ENCODE data around the gene CACNB2. TPM values are rescaled to one million over a fixed set of nuclear protein-coding genes. Genes with fewer than 3 reads are reported as not detected.

The CACNB2 gene
- total RNA-seq, 1 donor from 2014 or later = not detected

- H3K4me1 Mint-ChIP-seq = no peaks in the 10 kb centered on the region
- intact Hi-C loops (cut with micrococcal nuclease) = no loop called here
Observed at GRCh38 chr10:18478354-18478753, 338.1 kb downstream of the CACNB2 start.

DNA sequence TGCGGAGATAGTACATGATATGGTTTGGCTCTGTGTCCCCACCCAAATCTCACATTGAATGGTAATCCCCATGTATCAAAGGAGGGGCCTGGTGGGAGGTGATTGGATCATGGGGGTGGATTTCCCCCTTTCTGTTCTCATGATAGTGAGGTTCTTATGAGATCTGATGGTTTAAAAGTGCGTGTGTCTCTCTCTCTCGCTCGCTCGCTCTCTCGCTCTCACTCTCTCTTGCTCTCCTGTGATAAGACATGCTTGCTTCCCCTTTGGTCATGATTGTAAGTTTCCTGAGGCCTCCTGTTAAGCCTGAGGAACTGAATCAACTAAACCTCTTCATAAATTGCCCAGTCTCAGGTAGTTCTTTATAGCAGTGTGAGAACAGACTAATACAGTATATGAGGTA is 339.3 kb downstream of the CACNB2 start:
- ATAC-seq (ENCODE audit: low read depth) = no peak
- H3K4me1 Mint-ChIP-seq = no peaks in the 10 kb centered on the region
- intact Hi-C loops (cut with micrococcal nuclease) = no loop called here
- no peaks in the 10 kb centered on the region for H3K9me3 Mint-ChIP-seq
- no peak overlapping the region for H3K4me3 Mint-ChIP-seq
- DNase-seq = no peak
- CTCF ChIA-PET = no interaction called here
- H3K36me3 Mint-ChIP-seq (ENCODE audit: low read depth) = no peaks in the 10 kb centered on the region
- no peaks in the 10 kb centered on the region for H3K27me3 Mint-ChIP-seq
- POLR2A ChIA-PET = no interaction called here
- H3K27ac Mint-ChIP-seq = no peak overlapping the region
- no peak for TF ChIP-seq CTCF (IDR thresholded peaks at IDR 0.05)

More at GRCh38 chr10:18478354-18478753, 338.1 kb downstream of the CACNB2 start:
- Mint-ChIP-seq H3K36me3 (ENCODE audit: low read depth) (no peaks in the 10 kb centered on the region), H3K9me3 (no peaks in the 10 kb centered on the region), H3K27ac (no peak overlapping the region), H3K4me3 (no peak overlapping the region), H3K27me3 (no peaks in the 10 kb centered on the region)
- ATAC-seq (ENCODE audit: low read depth) = no peak
- no peak for TF ChIP-seq CTCF (IDR thresholded peaks at IDR 0.05)
- DNase-seq = no peak
- POLR2A ChIA-PET = no interaction called here
- CTCF ChIA-PET = no interaction called here

GRCh38 chr10:18483516-18484186 is 343.4 kb downstream of the CACNB2 start:
- H3K36me3 Mint-ChIP-seq (ENCODE audit: low read depth) = no peaks in the 10 kb centered on the region
- no peaks in the 10 kb centered on the region for H3K4me1 Mint-ChIP-seq
- H3K9me3 Mint-ChIP-seq = no peaks in the 10 kb centered on the region
- CTCF ChIA-PET = no interaction called here
- no peak overlapping the region for H3K27ac Mint-ChIP-seq
- POLR2A ChIA-PET = no interaction called here
- no peaks in the 10 kb centered on the region for H3K27me3 Mint-ChIP-seq
- H3K4me3 Mint-ChIP-seq = no peak overlapping the region
- ATAC-seq (ENCODE audit: low read depth) (no peak), DNase-seq (no peak)
- intact Hi-C loops (cut with micrococcal nuclease) = no loop called here
- no peak for TF ChIP-seq CTCF (IDR thresholded peaks at IDR 0.05)

- no peak for TF ChIP-seq CTCF (IDR thresholded peaks at IDR 0.05)
- CTCF ChIA-PET = no interaction called here
- no peaks in the 10 kb centered on the region for H3K27me3 Mint-ChIP-seq
- H3K4me3 Mint-ChIP-seq = no peak overlapping the region
- H3K36me3 Mint-ChIP-seq (ENCODE audit: low read depth) = no peaks in the 10 kb centered on the region
- H3K9me3 Mint-ChIP-seq = peaks cover 2% of the 10 kb centered on the region
- no peaks in the 10 kb centered on the region for H3K4me1 Mint-ChIP-seq
- H3K27ac Mint-ChIP-seq = no peak overlapping the region
- ATAC-seq (ENCODE audit: low read depth) (no peak), DNase-seq (no peak)
- POLR2A ChIA-PET = no interaction called here
- intact Hi-C loops (cut with micrococcal nuclease) = no loop called here
Observed at GRCh38 chr10:18486438-18486837, 346.2 kb downstream of the CACNB2 start.

- Mint-ChIP-seq H3K27me3 (no peaks in the 10 kb centered on the region), H3K27ac (no peak overlapping the region)
- CTCF ChIA-PET = no interaction called here
Observed at GRCh38 chr10:18490755-18491154, 350.5 kb downstream of the CACNB2 start.

More at GRCh38 chr10:18490755-18491154, 350.5 kb downstream of the CACNB2 start:
- DNase-seq = no peak
- H3K4me3 Mint-ChIP-seq = no peak overlapping the region
- intact Hi-C loops (cut with micrococcal nuclease) = no loop called here
- H3K36me3 Mint-ChIP-seq (ENCODE audit: low read depth) = no peaks in the 10 kb centered on the region
- ATAC-seq (ENCODE audit: low read depth) = no peak
- H3K4me1 Mint-ChIP-seq = no peaks in the 10 kb centered on the region
- H3K9me3 Mint-ChIP-seq = peaks cover 2% of the 10 kb centered on the region
- POLR2A ChIA-PET = interaction anchor here (0.6 kb wide), 1 partner anchor 93 kb away, joined by 5 read pairs; no protein-coding TSS in a partner anchor
- no peak for TF ChIP-seq CTCF (IDR thresholded peaks at IDR 0.05)
